BLaER1 (cell line): ENCODE data around the gene USP34.
"Not testable (repeated sequence)": the region's sequence is repeated elsewhere in the genome, so short reads cannot be mapped to it uniquely, and the experiment has no call there.

Source experiments
- H3K27ac ChIP-seq: shearing (Covaris generic); formaldehyde crosslinking; 2 replicates; pipeline ENCODE4 v1.8.1; 2022
- H3K27me3 ChIP-seq: shearing (Covaris generic); formaldehyde crosslinking; 2 replicates; pipeline ENCODE4 v1.8.1; 2022
- H3K36me3 ChIP-seq: shearing (Covaris generic); formaldehyde crosslinking; 2 replicates; pipeline ENCODE4 v1.8.1; 2022
- H3K4me1 ChIP-seq: shearing (Covaris generic); formaldehyde crosslinking; 2 replicates; pipeline ENCODE4 v1.8.1; 2022
- H3K4me2 ChIP-seq: shearing (Covaris generic); formaldehyde crosslinking; 2 replicates; pipeline ENCODE4 v1.8.1; 2022
- H3K4me3 ChIP-seq: shearing (Covaris generic); formaldehyde crosslinking; 2 replicates; pipeline ENCODE4 v1.8.1; 2022
- H3K9ac ChIP-seq: shearing (Covaris generic); formaldehyde crosslinking; 2 replicates; pipeline ENCODE4 v1.8.1; 2022
- H3K9me3 ChIP-seq: shearing (Covaris generic); formaldehyde crosslinking; 2 replicates; pipeline ENCODE4 v1.8.1; 2022
- H4K20me1 ChIP-seq: shearing (Covaris generic); formaldehyde crosslinking; 2 replicates; pipeline ENCODE4 v1.8.1; 2022
- Cebpa-rat ChIP-seq: shearing (Covaris generic); IDR thresholded peaks from 2 replicates; pipeline ENCODE4 v1.8.1; 2022

The USP34 gene

DNA sequence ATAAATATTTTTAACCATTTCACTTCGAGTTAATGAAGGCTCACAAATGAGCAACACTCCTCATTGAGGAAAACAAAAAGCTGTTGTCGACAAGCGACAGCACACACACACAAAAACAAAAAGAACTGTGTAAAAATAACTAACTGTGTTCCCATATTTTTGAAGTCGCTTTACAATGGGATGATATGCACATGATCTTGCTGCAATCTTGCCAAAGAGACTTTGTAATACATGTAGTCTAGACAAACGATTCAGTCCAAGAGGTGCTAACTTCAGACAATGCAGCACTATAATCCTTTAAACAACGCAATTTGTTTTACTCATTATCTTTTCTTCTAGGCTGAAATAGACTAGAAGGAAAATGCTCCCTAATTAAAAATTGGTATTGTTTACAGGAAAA, 7.2 kb upstream of the USP34 start:
- no peak for TF ChIP-seq Cebpa-rat
- no peak overlapping the region for H3K9ac ChIP-seq
- peaks cover 5% of the 10 kb centered on the region; the same call in 1 of the 2 replicates for H3K4me1 ChIP-seq
- no peaks in the 10 kb centered on the region for H3K9me3 ChIP-seq
- no peak overlapping the region for H3K4me3 ChIP-seq
- peaks cover 14% of the 10 kb centered on the region; the same call in 1 of the 2 replicates for H4K20me1 ChIP-seq
- no peaks in the 10 kb centered on the region for H3K27me3 ChIP-seq
- H3K4me2 ChIP-seq: no peak overlapping the region
- H3K36me3 ChIP-seq: peaks cover 80% of the 10 kb centered on the region
- no peak overlapping the region for H3K27ac ChIP-seq

DNA sequence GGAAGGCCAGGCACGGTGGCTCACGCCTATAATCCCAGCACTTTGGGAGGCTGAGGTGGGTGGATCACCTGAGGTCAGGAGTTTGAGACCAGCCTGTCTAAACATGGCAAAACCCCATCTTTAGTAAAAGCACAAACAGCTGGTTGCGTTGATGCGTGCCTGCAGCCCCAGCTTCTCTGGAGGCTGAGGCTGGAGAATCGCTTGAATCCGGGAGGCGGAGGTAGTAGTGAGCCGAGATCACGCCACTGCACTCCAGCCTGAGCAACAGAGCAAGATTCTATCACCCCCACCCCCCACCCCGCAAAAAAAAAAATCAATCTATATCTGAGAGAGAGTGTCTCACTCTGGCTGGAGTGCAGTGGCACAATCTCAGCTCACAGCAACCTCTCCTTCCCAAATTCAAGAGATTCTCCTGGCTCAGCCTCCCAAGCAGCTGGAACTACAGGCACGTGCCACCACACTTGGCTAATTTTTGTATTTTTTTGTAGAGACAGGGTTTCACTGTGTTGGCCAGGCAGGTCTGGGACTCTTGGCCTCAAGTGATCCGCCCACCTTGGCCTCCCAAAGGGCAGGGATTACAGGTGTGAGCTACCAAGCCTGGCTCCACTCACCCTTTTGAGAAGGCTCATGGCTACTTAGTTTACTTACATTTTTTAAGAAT, 6.2 kb upstream of the USP34 start:
- Histone ChIP-seq H3K36me3 (peaks cover 76% of the 10 kb centered on the region), H3K4me1 (peaks cover 15% of the 10 kb centered on the region), H4K20me1 (peaks cover 14% of the 10 kb centered on the region; the same call in 1 of the 2 replicates)
- not testable (repeated sequence) for H3K4me2 ChIP-seq, H3K9ac ChIP-seq, H3K27ac ChIP-seq, H3K27me3 ChIP-seq, H3K4me3 ChIP-seq, H3K9me3 ChIP-seq

GRCh38 chr2:61471905-61472805, 1.3 kb upstream of the USP34 start:
- H3K27ac ChIP-seq: peak overlapping the region; percentile 100

DNA sequence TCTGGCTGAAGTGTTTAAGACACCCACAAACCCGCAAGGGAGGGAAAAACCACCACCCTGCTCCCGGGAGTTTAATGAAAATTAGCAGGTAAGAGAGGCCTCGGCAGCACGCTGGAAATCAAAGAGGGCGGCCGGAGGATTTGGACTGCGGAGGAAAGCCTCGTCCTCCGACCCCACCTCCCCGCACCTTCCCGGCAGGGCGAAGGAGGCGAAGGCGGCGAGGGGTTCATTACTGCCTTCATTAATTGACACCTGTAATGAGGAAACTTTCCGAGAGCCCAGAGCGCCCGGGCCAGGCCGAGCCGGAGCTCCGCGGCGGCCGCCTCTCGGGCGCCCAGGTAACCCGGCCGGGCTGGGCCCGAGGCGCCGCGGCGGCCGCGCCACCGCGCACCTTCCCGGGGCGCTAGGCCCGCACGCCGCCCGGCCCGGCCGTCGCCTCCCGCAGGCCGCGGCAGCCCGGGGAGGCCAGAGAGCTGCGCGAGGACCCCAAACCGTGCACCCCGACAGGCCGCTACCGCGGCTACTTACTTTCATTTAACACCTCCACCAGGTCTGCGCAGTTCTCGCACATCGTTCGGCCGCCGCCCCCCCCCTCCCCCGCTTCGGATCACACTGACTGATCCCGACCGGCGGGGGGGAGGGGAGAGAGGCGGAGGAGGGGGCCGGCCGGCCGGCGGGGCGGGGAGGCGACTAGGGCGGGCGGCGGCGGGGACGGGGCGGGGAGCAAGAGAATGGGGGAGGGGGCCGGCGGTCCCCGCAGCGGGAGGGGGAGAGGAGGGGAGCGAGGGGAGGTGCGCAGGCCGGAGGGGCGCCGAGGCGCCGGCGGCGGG, 550 bp downstream of the USP34 start:
- no peak for TF ChIP-seq Cebpa-rat
- Histone ChIP-seq H3K4me2 (peak overlapping the region; percentile 94), H3K4me3 (peak overlapping the region; percentile 98), H4K20me1 (peaks cover 50% of the 10 kb centered on the region), H3K36me3 (peaks cover 43% of the 10 kb centered on the region), H3K9me3 (no peaks in the 10 kb centered on the region), H3K27me3 (no peaks in the 10 kb centered on the region), H3K4me1 (peaks cover 50% of the 10 kb centered on the region), H3K27ac (peak overlapping the region; percentile 99), H3K9ac (peak overlapping the region; percentile 99)

More at GRCh38 chr2:61471905-61472805, 1.3 kb upstream of the USP34 start:
- Histone ChIP-seq H3K9ac (peak overlapping the region; percentile 99), H3K36me3 (peaks cover 45% of the 10 kb centered on the region), H3K9me3 (no peaks in the 10 kb centered on the region), H3K27me3 (no peaks in the 10 kb centered on the region), H4K20me1 (peaks cover 32% of the 10 kb centered on the region), H3K4me2 (peak overlapping the region; percentile 81), H3K4me1 (peaks cover 34% of the 10 kb centered on the region), H3K4me3 (peak overlapping the region; percentile 91)
- no peak for TF ChIP-seq Cebpa-rat

GRCh38 chr2:61469424-61470121, 1.3 kb downstream of the USP34 start:
- TF ChIP-seq Cebpa-rat: no peak
- Histone ChIP-seq H3K9ac (peak overlapping the region; percentile 99), H3K36me3 (peaks cover 43% of the 10 kb centered on the region), H3K4me2 (peak overlapping the region; percentile 94), H3K4me1 (peaks cover 57% of the 10 kb centered on the region), H4K20me1 (peaks cover 58% of the 10 kb centered on the region), H3K4me3 (peak overlapping the region; percentile 98), H3K27ac (peak overlapping the region; percentile 99), H3K9me3 (no peaks in the 10 kb centered on the region), H3K27me3 (no peaks in the 10 kb centered on the region)

- Histone ChIP-seq H3K9ac (peak overlapping the region; percentile 99), H3K4me2 (peak overlapping the region; percentile 94), H3K4me3 (peak overlapping the region; percentile 98), H3K36me3 (peaks cover 37% of the 10 kb centered on the region), H4K20me1 (peaks cover 71% of the 10 kb centered on the region), H3K27ac (peak overlapping the region; percentile 99), H3K4me1 (peaks cover 70% of the 10 kb centered on the region)
- not testable (repeated sequence) for H3K9me3 ChIP-seq, H3K27me3 ChIP-seq
Measured at GRCh38 chr2:61468231-61468630, 2.7 kb downstream of the USP34 start.

DNA sequence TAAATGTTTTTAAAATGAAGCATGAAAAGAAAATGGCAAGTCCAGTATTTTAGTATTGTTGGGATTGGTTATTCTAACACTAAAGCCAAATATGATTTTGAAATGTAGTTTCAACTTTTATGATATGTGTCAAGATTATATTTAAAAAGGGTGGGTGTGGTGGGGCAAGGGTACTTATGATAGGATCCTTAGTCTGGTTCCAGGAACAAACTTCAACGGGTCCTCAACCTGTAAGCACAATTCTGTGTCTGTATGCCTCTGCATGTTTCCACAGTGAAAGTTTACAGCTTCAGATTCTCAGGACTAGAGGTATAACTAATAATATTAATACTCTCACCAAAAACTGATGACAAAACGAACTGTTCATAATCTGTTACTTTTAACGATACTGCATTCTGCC, 5.8 kb downstream of the USP34 start:
- Histone ChIP-seq H3K27me3 (no peaks in the 10 kb centered on the region), H3K9ac (peak overlapping the region; percentile 64), H3K4me3 (no peak overlapping the region), H3K36me3 (peaks cover 53% of the 10 kb centered on the region), H3K9me3 (no peaks in the 10 kb centered on the region), H4K20me1 (peaks cover 100% of the 10 kb centered on the region), H3K4me1 (peaks cover 79% of the 10 kb centered on the region), H3K27ac (peak overlapping the region; percentile 35; the same call in 1 of the 2 replicates), H3K4me2 (peak overlapping the region; percentile 94)
- no peak for TF ChIP-seq Cebpa-rat

DNA sequence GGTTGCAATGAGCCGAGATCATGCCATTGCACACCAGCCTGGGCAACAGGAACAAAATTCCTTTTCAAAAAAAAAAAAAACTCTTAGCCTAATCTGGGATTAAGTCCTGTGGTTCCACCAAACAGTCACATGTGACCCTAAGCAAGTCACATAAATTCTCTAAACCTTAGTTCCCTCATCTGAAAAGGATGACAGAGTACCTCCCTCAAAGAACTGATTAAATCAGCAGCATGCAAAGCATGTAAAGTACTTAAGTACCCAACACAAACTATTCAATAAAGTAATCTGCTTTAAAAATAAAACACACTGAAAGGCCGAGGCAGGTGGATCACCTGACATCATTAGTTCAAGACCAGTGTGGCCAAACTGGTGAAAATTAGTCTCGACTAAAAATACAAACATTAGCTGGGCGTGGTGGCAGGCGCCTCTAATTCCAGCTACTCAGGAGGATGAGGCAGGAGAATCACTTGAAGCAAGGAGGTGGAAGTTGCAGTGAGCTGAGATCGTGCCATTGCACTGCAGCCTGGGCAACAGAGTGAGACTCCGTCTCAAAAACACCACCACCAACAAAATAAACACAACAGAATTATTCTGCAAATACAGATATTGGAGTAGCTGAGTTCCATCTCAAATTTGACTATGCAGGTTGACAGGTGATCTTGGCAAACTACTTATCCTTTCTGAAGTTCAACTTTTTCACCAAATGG, 7.0 kb downstream of the USP34 start:
- H3K4me2 ChIP-seq: peak overlapping the region; percentile 94
- H3K9me3 ChIP-seq: no peaks in the 10 kb centered on the region
- no peak overlapping the region for H3K27ac ChIP-seq
- peaks cover 89% of the 10 kb centered on the region for H3K4me1 ChIP-seq
- H3K27me3 ChIP-seq: no peaks in the 10 kb centered on the region
- H3K36me3 ChIP-seq: peaks cover 61% of the 10 kb centered on the region
- peak overlapping the region; percentile 37 for H3K4me3 ChIP-seq
- H3K9ac ChIP-seq: peak overlapping the region; percentile 64; the same call in 1 of the 2 replicates
- TF ChIP-seq Cebpa-rat: no peak
- H4K20me1 ChIP-seq: peaks cover 100% of the 10 kb centered on the region

DNA sequence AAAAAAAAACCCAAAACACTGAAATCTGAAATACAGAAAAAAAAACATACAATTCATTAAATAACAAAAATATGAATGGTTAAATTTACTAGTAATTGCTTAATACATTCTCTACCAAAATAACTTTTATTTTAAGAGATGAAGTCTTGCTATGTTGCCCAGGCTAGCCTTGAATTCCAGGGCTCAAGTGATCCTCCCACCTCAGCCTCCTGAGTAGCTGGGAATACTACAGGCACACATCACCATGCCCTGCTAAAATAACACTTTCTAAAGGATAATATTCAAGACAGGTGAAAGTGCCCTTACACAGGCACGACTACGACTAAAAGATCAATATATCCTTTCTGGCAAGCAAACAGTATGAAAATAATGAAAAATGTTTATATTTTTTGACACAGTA, 9.5 kb downstream of the USP34 start:
- H3K36me3 ChIP-seq: peaks cover 59% of the 10 kb centered on the region
- H3K27me3 ChIP-seq: no peaks in the 10 kb centered on the region
- H3K9me3 ChIP-seq: 0 out of 2 replicates have a peak, but pooled peaks cover 7% of the 10 kb centered on the region
- no peak overlapping the region for H3K9ac ChIP-seq
- no peak overlapping the region for H3K4me2 ChIP-seq
- no peak overlapping the region for H3K4me3 ChIP-seq
- H3K27ac ChIP-seq: no peak overlapping the region
- H4K20me1 ChIP-seq: peaks cover 100% of the 10 kb centered on the region
- H3K4me1 ChIP-seq: peaks cover 79% of the 10 kb centered on the region
- TF ChIP-seq Cebpa-rat: no peak
